Tibial nerve (tissue), 4 donors: ENCODE data around the gene MRPL4. TPM values are rescaled to one million over a fixed set of nuclear protein-coding genes. Genes with fewer than 3 reads are reported as not detected.
A peak's percentile ranks its signal among the peaks of the same experiment; 100 is the strongest.

Experiments used
- DNase-seq, 2 donors: peaks; one replicate each; pipeline ENCODE4 v3.0.0-alpha.2; 2019; ENCODE audit warnings: low spot score in 2 of 2
- H3K27ac ChIP-seq, 4 donors: fragments of 200-600 bp; sonication (generic) in 3 of 4; one replicate each; pipeline ENCODE4 v1.5.1; 2017 to 2019; ENCODE audit warnings: mild to moderate bottlenecking in 1 of 4
- H3K27me3 ChIP-seq, 2 donors: fragments of 200-600 bp; sonication (generic) in 1 of 2; one replicate each; pipeline versions ENCODE4 v1.5.1 to v1.6.0; 2017 to 2019
- H3K36me3 ChIP-seq, 3 donors: fragments of 200-600 bp; sonication (generic); one replicate each; pipeline ENCODE4 v1.5.1; 2018 to 2019
- H3K4me1 ChIP-seq, 4 donors: fragments of 200-600 bp; sonication (generic) in 3 of 4; one replicate each; pipeline ENCODE4 v1.5.1; 2017 to 2019
- H3K4me3 ChIP-seq, 4 donors: fragments of 200-600 bp; sonication (generic) in 3 of 4; one replicate each; pipeline ENCODE4 v1.5.1; 2017 to 2019; ENCODE audit warnings: mild to moderate bottlenecking in 1 of 4, moderate library complexity in 1 of 4
- H3K9me3 ChIP-seq, 4 donors: fragments of 200-600 bp; sonication (generic) in 3 of 4; one replicate each; pipeline ENCODE4 v1.5.1; 2017 to 2019
- CTCF ChIP-seq, 5 experiments: fragments of 200-600 bp in 3 of 5; fragments of 450-650 bp in 2 of 5; sonication (generic) in 3 of 5; IDR thresholded peaks; one replicate each; pipeline ENCODE4 v1.5.1; 2016 to 2019; ENCODE audit warnings: antibody characterized with exemption in 5 of 5, mild to moderate bottlenecking in 3 of 5, moderate library complexity in 2 of 5
- EP300 ChIP-seq, 2 donors: sonication (generic); formaldehyde crosslinking; IDR thresholded peaks; one replicate each; pipeline ENCODE4 v1.6.1; 2017; ENCODE audit warnings: antibody characterized with exemption in 2 of 2, mild to moderate bottlenecking in 1 of 2
- POLR2A ChIP-seq, 2 donors: fragments of 450-650 bp; IDR thresholded peaks; one replicate each; pipeline ENCODE4 v1.6.1; 2017; ENCODE audit warnings: antibody characterized with exemption in 2 of 2, mild to moderate bottlenecking in 2 of 2, moderate library complexity in 2 of 2
- WGBS, 2 donors: methylation state at CpG; one replicate each; pipeline ENCODE4 v1.1.5; 2018; 5-methylcytosine and 5-hydroxymethylcytosine counted together
- total RNA-seq, 4 donors: library from RNA; depleted of rRNA; stranded (reverse); fragments of >200 nt; gene quantifications; one replicate each; pipeline ENCODE4 v1.1.0, GENCODE V29; 2016

Gene MRPL4
- total RNA-seq, 4 donors from 2014 or later: 37.9 to 83.1 (median 47.8) TPM

- Histone ChIP-seq H3K27ac (no peak overlapping the region), H3K4me1 (peaks cover 0 to 36% (median 27%) of the 10 kb centered on the region in 4 donors), H3K4me3 (no peak overlapping the region), H3K9me3 (no peaks in the 10 kb centered on the region), H3K36me3 (peaks cover 0 to 44% (median 4%) of the 10 kb centered on the region in 3 donors), H3K27me3 (peaks cover 0 to 33% of the 10 kb centered on the region in 2 donors)
- no peak for TF ChIP-seq POLR2A (IDR thresholded peaks at IDR 0.05)
- WGBS, 2 donors: 89 to 93% methylated on average over 12 to 13 of the region's 13 CpGs
- no peak for DNase-seq
Measured at GRCh38 chr19:10284960-10285278, 32.9 kb downstream of the MRPL4 start.

GRCh38 chr19:10285393-10285792 lies 33.4 kb downstream of the MRPL4 start:
- H3K4me1 ChIP-seq: peaks cover 0 to 41% (median 32%) of the 10 kb centered on the region in 4 donors
- DNase-seq: no peak
- no peaks in the 10 kb centered on the region for H3K9me3 ChIP-seq
- H3K27me3 ChIP-seq: peaks cover 0 to 38% of the 10 kb centered on the region in 2 donors
- no peak for TF ChIP-seq CTCF (IDR thresholded peaks at IDR 0.05)
- TF ChIP-seq EP300 (IDR thresholded peaks at IDR 0.05): no peak
- TF ChIP-seq POLR2A (IDR thresholded peaks at IDR 0.05): no peak
- H3K4me3 ChIP-seq: no peak overlapping the region
- H3K36me3 ChIP-seq: peaks cover 0 to 42% (median 4%) of the 10 kb centered on the region in 3 donors
- 80 to 87% methylated on average over 4 of the region's 4 CpGs for WGBS, 2 donors
- no peak overlapping the region for H3K27ac ChIP-seq

- H3K4me3 ChIP-seq: peak within 1 kb of the TSS in 2 of 4 donors; percentile 15 to 18
- no peak for DNase-seq
- no peaks in the 10 kb centered on the region for H3K9me3 ChIP-seq
- peaks cover 0 to 57% (median 45%) of the 10 kb centered on the region in 4 donors for H3K4me1 ChIP-seq
- H3K36me3 ChIP-seq: peaks cover 0 to 38% (median 4%) of the 10 kb centered on the region in 3 donors
- no peak for TF ChIP-seq POLR2A (IDR thresholded peaks at IDR 0.05)
- no peak for TF ChIP-seq CTCF (IDR thresholded peaks at IDR 0.05)
- TF ChIP-seq EP300 (IDR thresholded peaks at IDR 0.05): no peak
- no peak within 1 kb of the TSS for H3K27ac ChIP-seq
- WGBS, 2 donors: 2 to 3% methylated on average over 34 to 47 of the region's 59 CpGs
- H3K27me3 ChIP-seq: peaks cover 0 to 55% of the 10 kb centered on the region in 2 donors
Measured at GRCh38 chr19:10286803-10287737, 35.1 kb downstream of the MRPL4 start, which contains the start of gene ICAM4. Gene ICAM4 (plus strand): TSS chr19:10286955. CDS start chr19:10287013, 58 bp downstream.

- peak overlapping the region in 1 of 4 donors; percentile 30 for H3K4me3 ChIP-seq
- H3K9me3 ChIP-seq: no peaks in the 10 kb centered on the region
- H3K4me1 ChIP-seq: peaks cover 0 to 74% (median 51%) of the 10 kb centered on the region in 4 donors
- DNase-seq: no peak
- TF ChIP-seq CTCF (IDR thresholded peaks at IDR 0.05) (no peak), POLR2A (IDR thresholded peaks at IDR 0.05) (no peak), EP300 (IDR thresholded peaks at IDR 0.05) (no peak)
- H3K27me3 ChIP-seq: peaks cover 3 to 71% of the 10 kb centered on the region in 2 donors
- H3K27ac ChIP-seq: no peak overlapping the region
- 3% methylated on average over 17 to 23 of the region's 23 CpGs for WGBS, 2 donors
- peaks cover 0 to 23% (median 4%) of the 10 kb centered on the region in 3 donors for H3K36me3 ChIP-seq
Measured at GRCh38 chr19:10288662-10289166, 36.7 kb downstream of the MRPL4 start.

GRCh38 chr19:10289167-10289835 lies 37.3 kb downstream of the MRPL4 start:
- 1 to 2% methylated on average over 26 to 44 of the region's 50 CpGs for WGBS, 2 donors
- no peak for DNase-seq
- Histone ChIP-seq H3K4me1 (peaks cover 0 to 76% (median 51%) of the 10 kb centered on the region in 4 donors), H3K27ac (no peak overlapping the region), H3K4me3 (peak overlapping the region in 2 of 4 donors; percentile 16 to 30), H3K27me3 (peaks cover 3 to 77% of the 10 kb centered on the region in 2 donors), H3K36me3 (peaks cover 0 to 17% (median 1%) of the 10 kb centered on the region in 3 donors), H3K9me3 (no peaks in the 10 kb centered on the region)
- no peak for TF ChIP-seq POLR2A (IDR thresholded peaks at IDR 0.05)
- TF ChIP-seq EP300 (IDR thresholded peaks at IDR 0.05): no peak
- TF ChIP-seq CTCF (IDR thresholded peaks at IDR 0.05): no peak
